Stomach (tissue), 9 donors: Measurements from ENCODE around the gene SLC35E4. TPM values are rescaled to one million over a fixed set of nuclear protein-coding genes. Genes with fewer than 3 reads are reported as not detected.

Source experiments
- DNase-seq, 2 donors: peaks; one replicate each; pipeline versions ENCODE4 v3.0.0 to v3.0.0-alpha.2; 2013 to 2019
- H3K27ac ChIP-seq, 5 donors: fragments of 200-600 bp in 4 of 5; sonication (generic) in 4 of 5; one replicate each; pipeline ENCODE4 v1.5.1; 2013 to 2019; ENCODE audit warnings: mild to moderate bottlenecking in 1 of 5, moderate library complexity in 1 of 5
- H3K27me3 ChIP-seq, 3 donors: fragments of 200-600 bp; sonication (generic); one replicate each; pipeline ENCODE4 v1.5.1; 2017 to 2019; ENCODE audit warnings: mixed run types in 1 of 3
- H3K36me3 ChIP-seq, 4 donors: fragments of 200-600 bp; sonication (generic); 1 replicate in 3 of 4; 2 replicates in 1 of 4; pipeline ENCODE4 v1.5.1; 2016 to 2019
- H3K4me1 ChIP-seq, 4 donors: fragments of 200-600 bp; sonication (generic); one replicate each; pipeline ENCODE4 v1.5.1; 2016 to 2019
- H3K4me3 ChIP-seq, 4 donors: fragments of 200-600 bp; sonication (generic) in 3 of 4; one replicate each; pipeline ENCODE4 v1.5.1; 2016 to 2019; ENCODE audit warnings: mild to moderate bottlenecking in 1 of 4
- H3K9me3 ChIP-seq, 4 donors: fragments of 200-600 bp; sonication (generic); one replicate each; pipeline ENCODE4 v1.5.1; 2016 to 2019
- EP300 ChIP-seq: sonication (generic); formaldehyde crosslinking; IDR thresholded peaks from one replicate; pipeline ENCODE4 v1.6.1; 2017; ENCODE audit warnings: antibody characterized with exemption
- POLR2A ChIP-seq, 4 donors: fragments of 450-650 bp; IDR thresholded peaks; one replicate each; pipeline ENCODE4 v1.6.1; 2016; ENCODE audit warnings: antibody characterized with exemption in 4 of 4, control low read depth in 2 of 4, mild to moderate bottlenecking in 1 of 4, moderate library complexity in 1 of 4
- POLR2AphosphoS5 ChIP-seq, 3 donors: sonication (generic); formaldehyde crosslinking; IDR thresholded peaks; one replicate each; pipeline ENCODE4 v1.6.1; 2016; ENCODE audit warnings: antibody characterized with exemption in 3 of 3
- WGBS, 5 donors: extraction: QIAGEN DNeasy Blood & Tissue Kit in 3 of 5; methylation state at CpG; one replicate each; pipeline versions ENCODE4 v1.1.5 to v1.1.7; 2013 to 2018; 5-methylcytosine and 5-hydroxymethylcytosine counted together
- intact Hi-C: fragments of 100-400 bp; cut with DNase I; formaldehyde crosslinking; loops from one replicate; pipeline ENCODE4 v1.15.1; 2023; ENCODE audit warnings: low total_unique reads
- polyA plus RNA-seq, 3 donors: library from polyadenylated mRNA; stranded (reverse); fragments of 200-250 nt; gene quantifications; one replicate each; pipeline ENCODE4 v1.2.3, GENCODE V29; 2013
- total RNA-seq, 5 donors: library from RNA; depleted of rRNA; stranded (reverse); fragments of >200 nt; gene quantifications; one replicate each; pipeline versions ENCODE4 v1.1.0 to v1.2.3, GENCODE V29; 2014 to 2016
- TF ChIP-seq, protein P1 (sequence below), 7 experiments: fragments of 450-650 bp in 4 of 7; fragments of 200-600 bp in 3 of 7; sonication (generic) in 3 of 7; IDR thresholded peaks; one replicate each; pipeline ENCODE4 v1.5.1; 2016 to 2019; ENCODE audit warnings: antibody characterized with exemption in 7 of 7, control low read depth in 2 of 7, mild to moderate bottlenecking in 1 of 7
- donor health status: healthy with polysubstance abuse.
- donor health status: Bipolar disorder and iron deficiency.
- donor health status: healthy.

Gene SLC35E4
- total and polyA plus RNA-seq, 8 donors: 0.45 to 7.2 (median 2.2) TPM

DNA sequence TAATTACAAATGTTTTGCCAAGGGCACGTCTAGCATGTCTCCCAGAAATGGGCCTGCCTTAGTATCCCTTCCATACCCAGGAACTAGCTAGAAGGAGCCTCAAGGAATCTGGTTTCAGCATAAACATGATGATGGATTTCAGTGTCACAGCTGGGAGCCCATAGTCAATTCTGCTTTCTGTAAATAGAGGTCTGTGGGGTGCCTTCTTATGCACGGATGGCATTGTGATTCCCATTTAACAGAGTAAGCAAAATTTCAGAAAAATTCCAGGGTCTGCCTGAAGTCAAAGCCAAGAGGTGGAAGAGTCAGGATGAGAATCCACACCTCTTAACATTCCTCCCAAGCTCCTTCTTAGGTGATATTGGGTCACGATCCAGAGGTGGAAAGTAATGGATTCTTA is 20.0 kb downstream of the SLC35E4 start:
- no peaks in the 10 kb centered on the region for H3K27me3 ChIP-seq
- no peak for TF ChIP-seq POLR2A (IDR thresholded peaks at IDR 0.05)
- TF ChIP-seq, protein P1, sequence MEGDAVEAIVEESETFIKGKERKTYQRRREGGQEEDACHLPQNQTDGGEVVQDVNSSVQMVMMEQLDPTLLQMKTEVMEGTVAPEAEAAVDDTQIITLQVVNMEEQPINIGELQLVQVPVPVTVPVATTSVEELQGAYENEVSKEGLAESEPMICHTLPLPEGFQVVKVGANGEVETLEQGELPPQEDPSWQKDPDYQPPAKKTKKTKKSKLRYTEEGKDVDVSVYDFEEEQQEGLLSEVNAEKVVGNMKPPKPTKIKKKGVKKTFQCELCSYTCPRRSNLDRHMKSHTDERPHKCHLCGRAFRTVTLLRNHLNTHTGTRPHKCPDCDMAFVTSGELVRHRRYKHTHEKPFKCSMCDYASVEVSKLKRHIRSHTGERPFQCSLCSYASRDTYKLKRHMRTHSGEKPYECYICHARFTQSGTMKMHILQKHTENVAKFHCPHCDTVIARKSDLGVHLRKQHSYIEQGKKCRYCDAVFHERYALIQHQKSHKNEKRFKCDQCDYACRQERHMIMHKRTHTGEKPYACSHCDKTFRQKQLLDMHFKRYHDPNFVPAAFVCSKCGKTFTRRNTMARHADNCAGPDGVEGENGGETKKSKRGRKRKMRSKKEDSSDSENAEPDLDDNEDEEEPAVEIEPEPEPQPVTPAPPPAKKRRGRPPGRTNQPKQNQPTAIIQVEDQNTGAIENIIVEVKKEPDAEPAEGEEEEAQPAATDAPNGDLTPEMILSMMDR (IDR thresholded peaks at IDR 0.05): no peak
- no peak for TF ChIP-seq EP300
- TF ChIP-seq POLR2AphosphoS5 (IDR thresholded peaks at IDR 0.05): no peak
- H3K4me1 ChIP-seq: peaks cover 0 to 5% (median 4%) of the 10 kb centered on the region in 4 donors
- no peak overlapping the region for H3K4me3 ChIP-seq
- WGBS, 5 donors: 62 to 76% (median 72%) methylated on average over 3 of the region's 3 CpGs
- peaks cover 0 to 18% (median 1%) of the 10 kb centered on the region in 4 donors for H3K36me3 ChIP-seq
- no peaks in the 10 kb centered on the region for H3K9me3 ChIP-seq
- DNase-seq: no peak
- H3K27ac ChIP-seq: no peak overlapping the region
- intact Hi-C loops: no loop called here

DNA sequence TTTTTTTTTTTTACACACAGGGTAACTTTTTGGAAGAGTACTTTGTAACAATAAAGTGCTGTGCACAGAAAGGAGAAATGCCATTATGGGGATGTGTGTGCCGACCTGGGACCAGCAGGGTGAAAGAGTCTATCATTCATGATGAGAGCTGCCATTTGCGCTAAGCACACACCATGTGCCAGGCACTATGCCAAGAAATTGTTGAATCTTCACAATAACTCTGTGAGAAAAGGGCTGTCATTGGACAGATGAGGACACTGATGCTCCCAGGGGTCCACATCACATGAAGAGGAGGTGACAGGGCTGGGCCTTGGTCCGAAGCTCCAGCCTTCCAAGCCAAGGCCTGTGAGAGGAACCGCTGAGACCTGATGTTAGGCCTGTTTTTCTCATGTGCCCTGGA is 26.5 kb downstream of the SLC35E4 start:
- 85 to 95% (median 89%) methylated on average over 4 of the region's 4 CpGs for WGBS, 5 donors
- no peaks in the 10 kb centered on the region for H3K27me3 ChIP-seq
- H3K4me3 ChIP-seq: no peak overlapping the region
- H3K9me3 ChIP-seq: no peaks in the 10 kb centered on the region
- peaks cover 0 to 35% (median 28%) of the 10 kb centered on the region in 4 donors for H3K36me3 ChIP-seq
- TF ChIP-seq POLR2AphosphoS5 (IDR thresholded peaks at IDR 0.05) (no peak), POLR2A (IDR thresholded peaks at IDR 0.05) (no peak), EP300 (no peak)
- TF ChIP-seq, protein P1 (IDR thresholded peaks at IDR 0.05): no peak
- H3K4me1 ChIP-seq: peaks cover 4 to 21% (median 12%) of the 10 kb centered on the region in 4 donors
- intact Hi-C loops: no loop called here
- no peak overlapping the region for H3K27ac ChIP-seq
- DNase-seq: no peak

DNA sequence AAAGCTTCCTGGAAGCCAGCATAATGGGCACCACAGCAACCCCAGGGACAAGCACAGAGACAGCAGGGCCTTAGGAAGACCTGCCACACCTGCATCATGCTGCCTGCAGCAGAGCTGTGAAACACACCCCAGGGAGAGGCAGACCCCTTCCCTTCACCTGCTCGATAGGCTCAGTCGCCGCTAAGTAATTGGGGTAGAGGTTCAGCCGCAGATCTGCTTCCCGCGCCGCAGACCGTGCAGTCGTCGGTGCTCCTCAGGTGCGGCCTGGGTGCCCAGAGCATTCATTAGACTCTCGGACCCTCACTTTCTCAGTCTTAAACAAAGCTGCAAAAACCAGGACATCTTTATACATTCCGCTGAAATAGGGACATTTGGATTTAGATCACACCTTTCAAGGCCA is 29.2 kb downstream of the SLC35E4 start:
- Histone ChIP-seq H3K4me3 (no peak overlapping the region), H3K27me3 (no peaks in the 10 kb centered on the region), H3K9me3 (no peaks in the 10 kb centered on the region), H3K4me1 (peaks cover 4 to 30% (median 19%) of the 10 kb centered on the region in 4 donors), H3K36me3 (peaks cover 0 to 32% (median 25%) of the 10 kb centered on the region in 4 donors), H3K27ac (no peak overlapping the region)
- 96 to 100% (median 97%) methylated on average over 12 to 13 of the region's 13 CpGs for WGBS, 5 donors
- DNase-seq: no peak
- intact Hi-C loops: no loop called here
- TF ChIP-seq EP300: no peak
- TF ChIP-seq POLR2A (IDR thresholded peaks at IDR 0.05): no peak
- no peak for TF ChIP-seq POLR2AphosphoS5 (IDR thresholded peaks at IDR 0.05)

DNA sequence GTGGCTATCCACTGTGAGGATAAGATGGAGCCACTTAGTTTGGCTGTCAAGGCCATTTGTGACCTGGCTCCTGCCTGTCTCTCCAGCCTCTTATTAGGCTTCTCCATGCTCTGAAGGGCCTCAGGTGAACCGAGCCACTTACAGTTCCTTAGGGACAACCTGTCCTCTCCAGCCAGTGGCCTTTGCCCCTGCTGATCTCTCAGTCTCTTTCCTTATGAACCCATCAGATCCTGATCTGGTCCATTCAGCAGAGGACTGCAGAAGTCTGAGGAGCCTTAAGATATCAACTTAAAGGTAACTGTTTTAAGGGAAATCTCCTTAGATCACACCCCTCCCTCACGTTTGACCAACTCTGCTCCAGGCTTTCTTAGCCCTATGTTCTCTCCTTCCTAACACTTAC is 29.7 kb downstream of the SLC35E4 start:
- intact Hi-C loops: no loop called here
- H3K4me1 ChIP-seq: peaks cover 4 to 30% (median 19%) of the 10 kb centered on the region in 4 donors
- H3K4me3 ChIP-seq: no peak overlapping the region
- H3K27ac ChIP-seq: no peak overlapping the region
- WGBS, 5 donors: 76 to 85% (median 82%) methylated on average over 2 of the region's 2 CpGs
- H3K27me3 ChIP-seq: no peaks in the 10 kb centered on the region
- no peaks in the 10 kb centered on the region for H3K9me3 ChIP-seq
- peaks cover 0 to 32% (median 24%) of the 10 kb centered on the region in 4 donors for H3K36me3 ChIP-seq
- DNase-seq: no peak
- TF ChIP-seq EP300 (no peak), POLR2A (IDR thresholded peaks at IDR 0.05) (no peak), POLR2AphosphoS5 (IDR thresholded peaks at IDR 0.05) (no peak)
- TF ChIP-seq, protein P1 (IDR thresholded peaks at IDR 0.05): no peak

DNA sequence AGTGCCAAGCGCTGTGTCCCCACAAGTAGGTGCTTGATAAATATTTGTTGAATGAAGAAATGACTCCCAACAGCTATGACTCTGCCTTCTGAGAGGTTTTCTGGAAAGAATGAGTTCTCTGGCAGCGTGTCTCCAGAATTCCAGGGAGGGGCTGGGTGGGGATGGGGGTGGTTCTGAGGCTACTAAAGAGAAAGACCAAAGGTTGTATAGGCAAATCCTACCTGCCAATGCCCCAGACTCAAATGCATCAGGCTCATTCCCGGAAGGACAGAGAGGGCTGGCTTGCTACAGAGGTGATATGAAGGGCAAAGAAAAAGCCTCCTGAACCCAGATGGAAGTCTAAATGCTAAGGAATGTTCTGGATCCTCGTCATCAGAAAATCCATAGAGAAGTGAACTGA is 30.2 kb downstream of the SLC35E4 start:
- Histone ChIP-seq H3K9me3 (no peaks in the 10 kb centered on the region), H3K27ac (no peak overlapping the region), H3K36me3 (peaks cover 0 to 32% (median 24%) of the 10 kb centered on the region in 4 donors), H3K27me3 (no peaks in the 10 kb centered on the region), H3K4me3 (no peak overlapping the region), H3K4me1 (peaks cover 4 to 30% (median 19%) of the 10 kb centered on the region in 4 donors)
- WGBS, 5 donors: 84 to 99% (median 90%) methylated on average over 4 of the region's 4 CpGs
- DNase-seq: no peak
- intact Hi-C loops: no loop called here
- TF ChIP-seq EP300: no peak
- TF ChIP-seq, protein P1 (IDR thresholded peaks at IDR 0.05): no peak
- TF ChIP-seq POLR2A (IDR thresholded peaks at IDR 0.05): no peak
- TF ChIP-seq POLR2AphosphoS5 (IDR thresholded peaks at IDR 0.05): no peak
